Ovary (tissue), 9 donors: ENCODE results near the gene MICA. TPM values are rescaled to one million over a fixed set of nuclear protein-coding genes. Genes with fewer than 3 reads are reported as not detected.

Source experiments
- DNase-seq, 5 donors: peaks; one replicate each; pipeline ENCODE4 v3.0.0-alpha.2; 2019 to 2020
- H3K27ac ChIP-seq, 2 donors: fragments of 200-600 bp; one replicate each; pipeline versions ENCODE4 v1.5.1 to v1.8.0; 2019 to 2022
- H3K27me3 ChIP-seq: fragments of 200-600 bp; one replicate; pipeline ENCODE4 v1.8.0; 2022
- H3K36me3 ChIP-seq: fragments of 200-600 bp; sonication (generic); one replicate; pipeline ENCODE4 v1.5.1; 2019
- H3K4me1 ChIP-seq: one replicate; pipeline ENCODE4 v1.8.1; 2013; ENCODE audit warnings: mild to moderate bottlenecking, moderate library complexity; ENCODE audit not compliant: insufficient read depth
- H3K4me3 ChIP-seq: fragments of 200-600 bp; sonication (generic); one replicate; pipeline ENCODE4 v1.5.1; 2017
- H3K9me3 ChIP-seq, 2 donors: fragments of 200-600 bp in 1 of 2; sonication (generic) in 1 of 2; one replicate each; pipeline versions ENCODE4 v1.5.1 to v1.8.1; 2013 to 2019; ENCODE audit warnings: mild to moderate bottlenecking in 1 of 2, moderate library complexity in 1 of 2
- CTCF ChIP-seq, 3 donors: fragments of 450-650 bp in 2 of 3; fragments of 200-600 bp in 1 of 3; IDR thresholded peaks; one replicate each; pipeline versions ENCODE4 v1.5.1 to v1.8.0; 2016 to 2022; ENCODE audit warnings: antibody characterized with exemption in 3 of 3, mild to moderate bottlenecking in 1 of 3
- EP300 ChIP-seq: sonication (generic); formaldehyde crosslinking; IDR thresholded peaks from one replicate; pipeline ENCODE4 v1.6.1; 2017; ENCODE audit warnings: antibody characterized with exemption
- POLR2A ChIP-seq: fragments of 450-650 bp; IDR thresholded peaks from one replicate; pipeline ENCODE4 v1.6.1; 2017; ENCODE audit warnings: antibody characterized with exemption, mild to moderate bottlenecking, moderate library complexity
- WGBS, 3 donors: extraction: QIAGEN DNeasy Blood & Tissue Kit in 1 of 3; methylation state at CpG; one replicate each; pipeline versions ENCODE4 v1.1.5 to v1.1.7; 2013 to 2017; 5-methylcytosine and 5-hydroxymethylcytosine counted together
- intact Hi-C, 4 donors: fragments of 100-400 bp; cut with DNase I; formaldehyde crosslinking; loops; one replicate each; pipeline versions ENCODE4 v1.11.0 to v1.15.1; 2022 to 2023
- polyA plus RNA-seq, 2 donors: library from polyadenylated mRNA; stranded (reverse); fragments of 200-250 nt in 1 of 2; fragments of 350-450 nt in 1 of 2; fragmentation: Illumina TruSeq in 1 of 2; extraction: RNeasy Lipid Tissue Mini Kit (QIAGEN cat#74804) in 1 of 2; gene quantifications; one replicate each; pipeline ENCODE4 v1.2.3, GENCODE V29; 2013 to 2014
- total RNA-seq, 7 donors: library from RNA; depleted of rRNA in 2 of 7; stranded (reverse); fragments of >200 nt in 2 of 7; fragmentation: NEBNext Ultra II Directional in 3 of 7; extraction: Animal tissue kit (Norgen Biotek cat#: 25700) in 3 of 7; gene quantifications; one replicate each; pipeline versions ENCODE4 v1.1.0 to v1.2.4, GENCODE V29; 2016 to 2023
- donor health status: DM: no; HTN: no; CAD: no; lungs with moderate emphysema.
- donor health status: DM: no; HTN: no; CAD: no.
- donor health status: Bipolar disorder and iron deficiency.
- donor health status: DM: yes; HTN: yes; CAD: no.
- donor health status: DM: no; HTN: no; CAD: no.
- donor health status: DM: yes; HTN: yes; CAD: no.

Gene MICA
- total and polyA plus RNA-seq, 9 donors, result 15.8 to 48.9 (median 27.9) TPM

GRCh38 chr6:31393932-31394331 is 9.5 kb upstream of the MICA start:
- no peaks in the 10 kb centered on the region for H3K9me3 ChIP-seq
- no peak overlapping the region for H3K4me3 ChIP-seq
- H3K27ac ChIP-seq, result no peak overlapping the region
- WGBS, 3 donors, result 54 to 86% (median 75%) methylated on average over 5 of the region's 5 CpGs
- TF ChIP-seq POLR2A, result no peak
- TF ChIP-seq EP300, result no peak
- no peak for TF ChIP-seq CTCF (IDR thresholded peaks at IDR 0.05)
- no peaks in the 10 kb centered on the region for H3K27me3 ChIP-seq
- no peaks in the 10 kb centered on the region for H3K4me1 ChIP-seq
- no peak for DNase-seq
- H3K36me3 ChIP-seq, result no peaks in the 10 kb centered on the region
- intact Hi-C loops, result no loop called here

DNA sequence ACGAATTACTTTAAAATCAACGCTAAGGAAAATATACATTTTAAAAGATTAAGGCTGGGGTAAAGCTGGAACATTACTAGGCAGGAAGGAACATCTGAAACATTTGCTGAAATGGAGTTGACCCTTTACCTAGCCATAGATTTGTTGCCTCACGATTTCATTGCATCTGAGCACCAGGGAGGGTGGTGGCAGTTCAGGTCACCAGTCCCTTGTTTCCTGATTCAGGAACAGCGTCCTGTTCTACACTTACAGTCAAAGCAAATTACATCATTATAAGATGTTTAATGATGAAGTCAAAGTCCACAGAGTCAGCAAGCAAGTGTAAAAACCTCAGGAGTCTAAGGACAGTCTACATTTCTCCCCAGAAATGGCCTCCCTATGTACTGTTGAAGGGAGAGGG is 9.0 kb upstream of the MICA start:
- H3K36me3 ChIP-seq, result no peaks in the 10 kb centered on the region
- H3K4me3 ChIP-seq, result no peak overlapping the region
- no peaks in the 10 kb centered on the region for H3K27me3 ChIP-seq
- no peaks in the 10 kb centered on the region for H3K9me3 ChIP-seq
- no peak for DNase-seq
- H3K4me1 ChIP-seq, result no peaks in the 10 kb centered on the region
- TF ChIP-seq CTCF (IDR thresholded peaks at IDR 0.05), result no peak
- TF ChIP-seq EP300, result no peak
- no peak for TF ChIP-seq POLR2A
- intact Hi-C loops, result no loop called here
- WGBS, 3 donors, result 67 to 89% (median 87%) methylated on average over 4 of the region's 4 CpGs
- H3K27ac ChIP-seq, result no peak overlapping the region

- no peaks in the 10 kb centered on the region for H3K4me1 ChIP-seq
- H3K27me3 ChIP-seq, result no peaks in the 10 kb centered on the region
- intact Hi-C loops, result loop anchor here in 3 of 4 donors (2.0 to 5.0 kb wide), 2 partner anchors 45 to 46 kb away; no protein-coding TSS in a partner anchor
- no peaks in the 10 kb centered on the region for H3K9me3 ChIP-seq
- H3K4me3 ChIP-seq, result no peak overlapping the region
- H3K36me3 ChIP-seq, result no peaks in the 10 kb centered on the region
- DNase-seq, result no peak
- H3K27ac ChIP-seq, result no peak overlapping the region
- TF ChIP-seq EP300, result no peak
- no peak for TF ChIP-seq CTCF (IDR thresholded peaks at IDR 0.05)
- no peak for TF ChIP-seq POLR2A
- 60 to 80% (median 72%) methylated on average over 7 of the region's 7 CpGs for WGBS, 3 donors
These were observed 7.6 kb upstream of the MICA start for GRCh38 chr6:31395832-31396231.

- no peaks in the 10 kb centered on the region for H3K36me3 ChIP-seq
- peak; percentile 70 to 89 (median 87) for DNase-seq
- WGBS, 3 donors, result 37 to 41% (median 38%) methylated on average over 11 of the region's 11 CpGs
- H3K27me3 ChIP-seq, result no peaks in the 10 kb centered on the region
- no peaks in the 10 kb centered on the region for H3K9me3 ChIP-seq
- H3K4me3 ChIP-seq, result no peak overlapping the region
- intact Hi-C loops, result loop anchor here (1.0 to 5.0 kb wide), 3 partner anchors 44 to 46 kb away; no protein-coding TSS in a partner anchor
- TF ChIP-seq POLR2A (no peak), CTCF (IDR thresholded peaks at IDR 0.05) (peak; percentile 74 to 91 (median 77))
- H3K27ac ChIP-seq, result no peak overlapping the region
- H3K4me1 ChIP-seq, result peaks cover 2% of the 10 kb centered on the region
These were observed 6.8 kb upstream of the MICA start for GRCh38 chr6:31396422-31397152.
